HepG2 (cell line): ENCODE data around the gene FSCN2. TPM values are rescaled to one million over a fixed set of nuclear protein-coding genes. Genes with fewer than 3 reads are reported as not detected.
A peak's percentile ranks its signal among the peaks of the same experiment; 100 is the strongest.

Experiments
- ATAC-seq: fragments of 200-7000 bp; cut with Tn5 transposase; 3 replicates; pipeline ENCODE4 v1.9.1; 2020; ENCODE audit warnings: mild to moderate bottlenecking, moderate library complexity
- BruUV-seq: library from RNA; stranded (reverse); fragments of 400-500 nt; replicated peaks from 2 replicates; lab custom pipeline; 2021; lab: Mats Ljungman, UMichigan
- CTCF ChIA-PET: fragments of 300-600 bp; formaldehyde crosslinking; extraction: SDS; loops from one replicate; lab custom pipeline; 2021; ENCODE audit warnings: low total read pairs, inconsistent platforms, low intra/inter-chr PET ratio; lab: Yijun Ruan, JAX
- POLR2A ChIA-PET: fragments of 350-600 bp; sonication (Branson Sonifier 250); formaldehyde crosslinking; loops from one replicate; lab custom pipeline; 2020; ENCODE audit warnings: antibody characterized with exemption, inconsistent platforms; lab: Yijun Ruan, JAX
- DNase-seq: peaks from one replicate; pipeline ENCODE4 v3.0.0-alpha.2; 2015; ENCODE audit warnings: low spot score
- FAIRE-seq: peaks from 3 replicates; lab custom pipeline; 2011; peaks lifted over from hg19 to GRCh38; lab: Jason Lieb, UNC
- H2AFZ ChIP-seq: one replicate; pipeline ENCODE4 v1.6.1; 2011; ENCODE audit warnings: low read length, inconsistent platforms
- H3K27ac ChIP-seq: fragments of 300-600 bp; 3 replicates; pipeline ENCODE4 v1.8.0; 2011; ENCODE audit warnings: mixed run types, mild to moderate bottlenecking, mixed read lengths, low read length, inconsistent platforms; ENCODE audit not compliant: insufficient read depth; ENCODE audit errors: extremely low read length
- H3K27me3 ChIP-seq, 2 experiments: fragments of 200-600 bp in 1 of 2; 2 replicates in 1 of 2; 3 replicates in 1 of 2; pipeline versions ENCODE4 v1.6.0 to v1.8.0; 2011; ENCODE audit warnings: low read length in 2 of 2, mild to moderate bottlenecking in 2 of 2, moderate library complexity in 2 of 2, inconsistent platforms in 1 of 2; ENCODE audit not compliant: insufficient read depth in 2 of 2, control insufficient read depth in 1 of 2
- H3K36me3 ChIP-seq, 2 experiments: fragments of 200-600 bp in 1 of 2; replicated peaks in 1 of 2; 2 replicates in 1 of 2; 3 replicates in 1 of 2; pipeline versions ENCODE4 v1.5.1 to v1.8.0; 2011; ENCODE audit warnings: low read length in 2 of 2, inconsistent platforms in 1 of 2; ENCODE audit not compliant: insufficient read depth in 2 of 2, control insufficient read depth in 1 of 2
- H3K4me1 ChIP-seq: 2 replicates; pipeline ENCODE4 v1.5.1; 2012; ENCODE audit warnings: low read length, inconsistent platforms; ENCODE audit not compliant: insufficient read depth
- H3K4me2 ChIP-seq: 2 replicates; pipeline ENCODE4 v1.6.0; 2011; ENCODE audit warnings: low read depth, low read length, inconsistent platforms
- H3K4me3 ChIP-seq, 3 experiments: fragments of 200-600 bp in 1 of 3; sonication (generic), shearing (Covaris generic) in 1 of 3; replicated peaks in 1 of 3; 2 replicates each; pipeline ENCODE4 v1.5.1; 2011 to 2016; ENCODE audit warnings: low read length in 3 of 3, inconsistent platforms in 2 of 3, low read depth in 2 of 3, mild to moderate bottlenecking in 2 of 3, control low read depth in 1 of 3, mixed read lengths in 1 of 3; ENCODE audit not compliant: insufficient read depth in 1 of 3
- H3K79me2 ChIP-seq: one replicate; pipeline ENCODE4 v1.6.1; 2011; ENCODE audit warnings: low read length, inconsistent platforms; ENCODE audit not compliant: insufficient read depth
- H3K9ac ChIP-seq: 2 replicates; pipeline ENCODE4 v1.6.0; 2011; ENCODE audit warnings: mild to moderate bottlenecking, low read depth, low read length, inconsistent platforms; ENCODE audit not compliant: insufficient read depth
- H3K9me3 ChIP-seq: 2 replicates; pipeline ENCODE4 v1.5.1; 2012; ENCODE audit warnings: mild to moderate bottlenecking, low read length
- H4K20me1 ChIP-seq: 2 replicates; pipeline ENCODE4 v1.6.0; 2011; ENCODE audit warnings: inconsistent platforms, mild to moderate bottlenecking, low read length, moderate library complexity; ENCODE audit not compliant: insufficient read depth
- AGO2 ChIP-seq: fragments of 200-400 bp; formaldehyde crosslinking; optimal IDR thresholded peaks from 2 replicates; pipeline ENCODE3; 2017; ENCODE audit warnings: mild to moderate bottlenecking, low read depth, low read length, moderate library complexity
- BORCS8-MEF2B ChIP-seq: sonication (generic); formaldehyde crosslinking; IDR thresholded peaks from 2 replicates; pipeline ENCODE4 v1.8.0; 2022; ENCODE audit warnings: mild to moderate bottlenecking, missing genetic modification reagents
- CEBPB ChIP-seq: IDR thresholded peaks from 2 replicates; pipeline ENCODE4 v1.6.1; 2011; ENCODE audit warnings: low read depth, low read length, improper control_type of control experiment, borderline replicate concordance
- MAFF ChIP-seq: IDR thresholded peaks from 2 replicates; pipeline ENCODE4 v1.6.1; 2011; ENCODE audit warnings: low read depth, low read length, improper control_type of control experiment
- MAFK ChIP-seq, 2 experiments: IDR thresholded peaks in 1 of 2; conservative IDR thresholded peaks in 1 of 2; 2 replicates each; pipeline ENCODE4 v1.6.1; 2011; ENCODE audit warnings: improper control_type of control experiment in 2 of 2, low read length in 2 of 2
- MED13 ChIP-seq: sonication (generic); formaldehyde crosslinking; IDR thresholded peaks from 2 replicates; pipeline ENCODE4 v1.5.0; 2020; ENCODE audit warnings: missing genetic modification reagents
- NFYB ChIP-seq: sonication (generic); formaldehyde crosslinking; IDR thresholded peaks from 2 replicates; pipeline ENCODE4 v1.4.0; 2020; ENCODE audit warnings: missing genetic modification reagents
- NFYC ChIP-seq: IDR thresholded peaks from 2 replicates; pipeline ENCODE4 v1.6.1; 2016; ENCODE audit warnings: missing genetic modification reagents, missing compliant biosample characterization
- SMARCE1 ChIP-seq: fragments of 450-650 bp; IDR thresholded peaks from 2 replicates; pipeline ENCODE4 v1.6.1; 2017; ENCODE audit warnings: borderline replicate concordance
- ZNF441 ChIP-seq: sonication (generic); formaldehyde crosslinking; IDR thresholded peaks from 2 replicates; pipeline ENCODE4 v1.7.0; 2021; ENCODE audit warnings: missing genetic modification reagents, borderline replicate concordance
- ZNF768 ChIP-seq: sonication (generic); formaldehyde crosslinking; IDR thresholded peaks from 2 replicates; pipeline ENCODE4 v1.4.0; 2020; ENCODE audit warnings: missing genetic modification reagents
- ZSCAN30 ChIP-seq: sonication (generic); formaldehyde crosslinking; IDR thresholded peaks from 2 replicates; pipeline ENCODE4 v1.5.0; 2020; ENCODE audit warnings: mild to moderate bottlenecking, missing genetic modification reagents
- WGBS: methylation state at CpG from one replicate; pipeline ENCODE4 v1.1.6; 2017; ENCODE audit warnings: low lambda C conversion rate; 5-methylcytosine and 5-hydroxymethylcytosine counted together
- in situ Hi-C: cut with HindIII; loops from 2 replicates; pipeline ENCODE4 v1.10.0; 2017; ENCODE audit warnings: low pct_unique_long_range_greater_than_20kb; ENCODE audit not compliant: extremely low pct_ligation_motif_present
- intact Hi-C: fragments of 100-400 bp; cut with micrococcal nuclease; formaldehyde crosslinking; loops from one replicate; pipeline ENCODE4 v1.10.0; 2022; ENCODE audit not compliant: unreplicated experiment
- polyA plus RNA-seq, 8 experiments: library from polyadenylated mRNA; depleted of rRNA in 3 of 8; stranded (reverse) in 7 of 8; unstranded in 1 of 8; fragments of >200 nt; fragmentation: Illumina TruSeq in 4 of 8; extraction: Trizol in 4 of 8; gene quantifications; 2 replicates each; pipeline versions ENCODE4 v1.2.1 to v1.2.3, GENCODE V29; 2011 to 2016; ENCODE audit warnings: low read depth in 4 of 8, missing spikeins in 1 of 8, mixed read lengths in 1 of 8; ENCODE audit not compliant: insufficient read depth in 1 of 8
- total RNA-seq, 5 experiments: library from RNA; depleted of rRNA; stranded (reverse); fragments of >200 nt; fragmentation: Illumina TruSeq; extraction: Trizol; gene quantifications; 2 replicates each; pipeline ENCODE4 v1.2.3, GENCODE V29; 2016; ENCODE audit warnings: low read depth in 1 of 5
- TF ChIP-seq, protein P1 (sequence below): sonication (generic); formaldehyde crosslinking; IDR thresholded peaks from 2 replicates; pipeline ENCODE4 v1.8.1; 2023; ENCODE audit warnings: mild to moderate bottlenecking, moderate library complexity, missing genetic modification reagents
- TF ChIP-seq, protein P2 (sequence below): sonication (generic); formaldehyde crosslinking; IDR thresholded peaks from 2 replicates; pipeline ENCODE4 v1.4.0; 2020; ENCODE audit warnings: low read depth, mild to moderate bottlenecking, missing genetic modification reagents
- TF ChIP-seq, protein P3 (sequence below): sonication (generic); formaldehyde crosslinking; IDR thresholded peaks from 2 replicates; pipeline ENCODE4 v1.9.0; 2021; ENCODE audit warnings: missing genetic modification reagents, mild to moderate bottlenecking, borderline replicate concordance

Gene FSCN2
- total and polyA plus RNA-seq, 2 of the 13 experiments (the other 11 are each of a cell fraction or from before 2014, with no cell fraction given) = 0.09 TPM; not detected in 1

DNA sequence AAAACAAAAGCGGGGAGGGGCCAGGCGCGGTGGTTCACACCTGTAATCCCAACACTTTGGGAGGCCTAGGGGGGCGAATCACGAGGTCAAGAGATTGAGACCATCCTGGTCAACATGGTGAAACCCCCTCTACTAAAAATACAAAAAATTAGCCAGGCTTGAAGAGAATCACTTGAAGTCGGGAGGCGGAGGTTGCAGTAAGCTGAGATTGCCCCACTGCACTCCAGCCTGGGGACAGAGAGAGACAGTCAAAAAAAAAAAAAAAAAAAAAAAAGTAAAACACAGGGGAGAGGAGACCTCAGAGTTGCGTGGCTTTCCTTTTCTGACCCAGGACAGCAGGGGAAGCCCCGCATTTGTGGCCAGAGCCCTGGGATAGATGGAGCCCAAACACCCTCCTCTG, 35.5 kb upstream of the FSCN2 start (continued):
- TF ChIP-seq, protein P1, sequence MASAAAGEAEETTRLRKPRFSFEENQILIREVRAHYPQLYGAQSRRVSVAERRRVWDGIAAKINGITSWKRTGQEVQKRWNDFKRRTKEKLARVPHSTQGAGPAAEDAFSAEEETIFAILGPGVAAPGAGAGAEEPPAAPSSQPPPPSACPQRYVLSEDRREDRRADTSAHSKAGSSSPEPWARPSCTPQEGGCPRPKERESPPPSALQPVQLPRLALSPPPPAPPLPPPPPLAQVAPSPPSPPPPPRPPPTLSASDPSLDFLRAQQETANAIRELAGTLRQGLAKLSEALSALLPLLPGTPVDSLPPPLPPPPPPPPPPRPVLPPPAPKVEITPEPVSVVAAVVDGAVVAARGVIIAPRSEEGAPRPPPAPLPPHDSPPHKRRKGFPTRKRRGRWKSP = no peak
- TF ChIP-seq, protein P2, sequence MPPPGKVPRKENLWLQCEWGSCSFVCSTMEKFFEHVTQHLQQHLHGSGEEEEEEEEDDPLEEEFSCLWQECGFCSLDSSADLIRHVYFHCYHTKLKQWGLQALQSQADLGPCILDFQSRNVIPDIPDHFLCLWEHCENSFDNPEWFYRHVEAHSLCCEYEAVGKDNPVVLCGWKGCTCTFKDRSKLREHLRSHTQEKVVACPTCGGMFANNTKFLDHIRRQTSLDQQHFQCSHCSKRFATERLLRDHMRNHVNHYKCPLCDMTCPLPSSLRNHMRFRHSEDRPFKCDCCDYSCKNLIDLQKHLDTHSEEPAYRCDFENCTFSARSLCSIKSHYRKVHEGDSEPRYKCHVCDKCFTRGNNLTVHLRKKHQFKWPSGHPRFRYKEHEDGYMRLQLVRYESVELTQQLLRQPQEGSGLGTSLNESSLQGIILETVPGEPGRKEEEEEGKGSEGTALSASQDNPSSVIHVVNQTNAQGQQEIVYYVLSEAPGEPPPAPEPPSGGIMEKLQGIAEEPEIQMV (CRISPR knock-in tag) = no peak
- TF ChIP-seq ZSCAN30 (CRISPR knock-in tag) (no peak), ZNF441 (CRISPR knock-in tag) (no peak), MED13 (CRISPR knock-in tag) (no peak)

DNA sequence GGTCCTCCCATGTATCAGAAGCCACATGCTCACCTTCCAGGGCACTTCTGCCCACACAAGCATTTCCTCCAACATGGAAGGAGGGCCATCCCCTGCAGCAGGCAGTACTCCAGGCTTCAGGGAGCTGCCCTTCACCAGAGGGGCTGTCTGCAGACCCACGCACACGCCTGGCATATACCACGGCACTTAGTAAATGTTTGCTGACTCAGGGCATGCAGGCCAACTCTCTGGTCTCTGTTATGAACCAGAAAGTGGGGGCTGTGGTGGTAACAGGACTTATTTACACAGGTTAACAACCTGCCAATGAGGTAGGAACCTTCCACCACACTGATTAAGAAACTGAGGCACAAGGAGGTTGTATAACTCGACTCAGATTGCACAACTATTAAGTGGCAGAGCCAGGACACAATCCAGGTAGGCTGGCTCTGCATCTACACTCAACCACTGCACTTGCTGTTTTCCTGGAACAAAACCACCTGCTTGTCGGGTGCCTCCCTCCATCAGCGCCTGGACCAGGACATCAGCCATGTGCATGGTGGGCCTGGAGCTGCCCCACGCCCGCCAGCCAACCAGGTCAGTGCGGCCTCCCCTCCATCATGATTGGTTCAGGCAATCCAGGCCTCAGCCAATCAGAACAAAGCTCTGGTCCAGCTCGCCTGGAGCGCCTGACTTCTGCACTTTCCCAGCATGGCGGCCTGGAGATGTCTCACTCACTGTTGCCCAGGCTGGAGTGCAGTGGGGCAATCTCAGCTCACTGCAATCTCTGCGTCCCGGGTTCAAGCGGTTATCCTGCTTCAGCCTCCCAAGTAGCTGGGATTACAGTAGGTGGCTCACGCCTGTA, 34.8 kb upstream of the FSCN2 start:
- intact Hi-C loops (no loop called here), in situ Hi-C loops (no loop called here)
- H3K27ac ChIP-seq = no peak overlapping the region
- no TSS peak for BruUV-seq
- no peaks in the 10 kb centered on the region for H3K9me3 ChIP-seq
- no peak overlapping the region for H3K9ac ChIP-seq
- H4K20me1 ChIP-seq = no peaks in the 10 kb centered on the region
- H3K4me2 ChIP-seq = no peak overlapping the region
- no peaks in the 10 kb centered on the region for H3K36me3 ChIP-seq
- H3K4me3 ChIP-seq = no peak overlapping the region
- TF ChIP-seq NFYC (peak; percentile 64; the same call in 1 of the 2 replicates), ZNF768 (CRISPR knock-in tag) (peak; percentile 54; the same call in 1 of the 2 replicates), AGO2 (no peak), SMARCE1 (no peak), CEBPB (peak; percentile 61), MAFF (peak; percentile 37; the same call in 1 of the 2 replicates), BORCS8-MEF2B (CRISPR knock-in tag) (0 out of 2 replicates have a peak, but pooled peaks have one; percentile 31), NFYB (CRISPR knock-in tag) (peak; percentile 66), MAFK (conservative IDR thresholded peaks at IDR 0.05 in 1 of 2, IDR thresholded peaks at IDR 0.05 in 1 of 2; ENCODE audit: low read length in 2 of 2) (peak; percentile 65 to 68)
- TF ChIP-seq, protein P3, sequence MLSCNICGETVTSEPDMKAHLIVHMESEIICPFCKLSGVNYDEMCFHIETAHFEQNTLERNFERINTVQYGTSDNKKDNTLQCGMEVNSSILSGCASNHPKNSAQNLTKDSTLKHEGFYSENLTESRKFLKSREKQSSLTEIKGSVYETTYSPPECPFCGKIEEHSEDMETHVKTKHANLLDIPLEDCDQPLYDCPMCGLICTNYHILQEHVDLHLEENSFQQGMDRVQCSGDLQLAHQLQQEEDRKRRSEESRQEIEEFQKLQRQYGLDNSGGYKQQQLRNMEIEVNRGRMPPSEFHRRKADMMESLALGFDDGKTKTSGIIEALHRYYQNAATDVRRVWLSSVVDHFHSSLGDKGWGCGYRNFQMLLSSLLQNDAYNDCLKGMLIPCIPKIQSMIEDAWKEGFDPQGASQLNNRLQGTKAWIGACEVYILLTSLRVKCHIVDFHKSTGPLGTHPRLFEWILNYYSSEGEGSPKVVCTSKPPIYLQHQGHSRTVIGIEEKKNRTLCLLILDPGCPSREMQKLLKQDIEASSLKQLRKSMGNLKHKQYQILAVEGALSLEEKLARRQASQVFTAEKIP (CRISPR knock-in tag) = no peak
- ChIA-PET CTCF (no interaction called here), POLR2A (interaction anchor here (1.1 to 2.0 kb wide), 4 partner anchors 19 to 59 kb away, joined by 3 to 9 read pairs (median 4); partner anchors contain the start of genes ACTG1 and FAAP100)
- 61% methylated on average over 13 of the region's 16 CpGs for WGBS
- H3K79me2 ChIP-seq = no peaks in the 10 kb centered on the region
- DNase-seq (no peak), FAIRE-seq (no peak), ATAC-seq (no peak)
- no peak overlapping the region for H2AFZ ChIP-seq
- peaks cover 61% of the 10 kb centered on the region for H3K4me1 ChIP-seq
- H3K27me3 ChIP-seq = peaks cover 1 to 29% of the 10 kb centered on the region in 2 experiments
